Activated CD8-positive, alpha-beta T cell treated with anti-CD3 and anti-CD28 coated beads for 36 hours (primary cell): ENCODE results near the gene OR8B12. TPM values are rescaled to one million over a fixed set of nuclear protein-coding genes. Genes with fewer than 3 reads are reported as not detected.

Experiments
- ATAC-seq: fragments of 200-7000 bp; cut with Tn5 transposase; one replicate; pipeline ENCODE4 v1.10.0; 2021; ENCODE audit warnings: mild to moderate bottlenecking, moderate library complexity
- CTCF ChIA-PET: fragments of 350-600 bp; sonication (Branson Sonifier 250); formaldehyde crosslinking; loops from one replicate; lab custom pipeline; 2021; ENCODE audit warnings: antibody characterized with exemption; lab: Charles Lee
- POLR2A ChIA-PET: fragments of 350-600 bp; sonication (Branson Sonifier 250); formaldehyde crosslinking; loops from one replicate; lab custom pipeline; 2021; ENCODE audit warnings: antibody characterized with exemption; lab: Charles Lee
- DNase-seq: peaks from one replicate; pipeline ENCODE4 v3.0.0-alpha.2; 2020
- H3K27ac Mint-ChIP-seq: one replicate; pipeline ENCODE4 v1.8.0; 2021; ENCODE audit warnings: mild to moderate bottlenecking, mixed read lengths
- H3K27me3 Mint-ChIP-seq: one replicate; pipeline ENCODE4 v1.8.0; 2021; ENCODE audit warnings: mixed read lengths
- H3K36me3 Mint-ChIP-seq: one replicate; pipeline ENCODE4 v1.8.0; 2021; ENCODE audit warnings: low read depth, mixed read lengths
- H3K4me1 Mint-ChIP-seq: one replicate; pipeline ENCODE4 v1.8.0; 2021; ENCODE audit warnings: low read depth, mixed read lengths
- H3K4me3 Mint-ChIP-seq: one replicate; pipeline ENCODE4 v1.8.0; 2021; ENCODE audit warnings: mild to moderate bottlenecking, moderate library complexity, mixed read lengths
- H3K9me3 Mint-ChIP-seq: one replicate; pipeline ENCODE4 v1.8.0; 2021; ENCODE audit warnings: mixed read lengths
- CTCF ChIP-seq: fragments of 200-600 bp; IDR thresholded peaks from one replicate; pipeline ENCODE4 v1.8.0; 2022; ENCODE audit warnings: antibody characterized with exemption, mild to moderate bottlenecking
- intact Hi-C: fragments of 100-400 bp; cut with micrococcal nuclease; formaldehyde crosslinking; loops from one replicate; pipeline ENCODE4 v1.10.0; 2022
- total RNA-seq, 2 experiments: library from RNA; stranded (reverse); gene quantifications; one replicate each; pipeline ENCODE4 v1.2.3, GENCODE V29; 2021

OR8B12 gene
- total RNA-seq, 2 experiments from 2014 or later = not detected

DNA sequence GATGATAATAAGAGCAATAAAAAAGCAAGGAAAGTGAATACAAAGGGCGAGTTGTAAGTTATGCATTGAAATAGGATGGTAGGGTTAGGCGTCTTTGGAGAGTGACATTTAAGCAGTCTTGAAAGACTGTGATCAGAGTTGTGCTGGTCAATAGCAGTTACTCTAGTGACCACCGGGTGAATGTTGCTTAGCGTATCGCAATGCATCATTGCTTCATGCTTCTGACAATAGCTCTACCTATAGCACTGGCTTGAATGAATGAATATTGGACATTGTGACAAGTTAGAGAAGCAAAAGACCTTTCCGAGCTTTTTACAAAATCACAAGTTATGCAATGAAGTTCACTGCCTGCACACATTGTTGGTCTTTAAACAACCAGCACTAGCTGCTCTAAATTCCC lies 7.7 kb upstream of the OR8B12 start:
- intact Hi-C loops = no loop called here
- Mint-ChIP-seq H3K4me1 (no peaks in the 10 kb centered on the region), H3K9me3 (peaks cover 2% of the 10 kb centered on the region), H3K36me3 (no peaks in the 10 kb centered on the region), H3K27ac (no peak overlapping the region), H3K4me3 (no peak overlapping the region), H3K27me3 (peaks cover 9% of the 10 kb centered on the region)
- ChIA-PET POLR2A (no interaction called here), CTCF (interaction anchor here (1.3 to 1.5 kb wide), 2 partner anchors 12 to 135 kb away, joined by 3 to 4 read pairs; no protein-coding TSS in a partner anchor)
- DNase-seq (no peak), ATAC-seq (no peak)
- TF ChIP-seq CTCF = no peak

- Mint-ChIP-seq H3K27me3 (peaks cover 9% of the 10 kb centered on the region), H3K4me3 (no peak overlapping the region), H3K9me3 (no peaks in the 10 kb centered on the region), H3K27ac (no peak overlapping the region), H3K4me1 (no peaks in the 10 kb centered on the region), H3K36me3 (no peaks in the 10 kb centered on the region)
- ATAC-seq = no peak
- no peak for TF ChIP-seq CTCF
- DNase-seq = no peak
- ChIA-PET POLR2A (no interaction called here), CTCF (interaction anchor here (2.1 kb wide), 1 partner anchor 13 kb away, joined by 5 read pairs; no protein-coding TSS in a partner anchor)
- intact Hi-C loops = no loop called here
Measured at GRCh38 chr11:124543145-124543544, 309 bp downstream of the OR8B12 start.

GRCh38 chr11:124541204-124541603 lies 2.2 kb downstream of the OR8B12 start:
- H3K4me3 Mint-ChIP-seq = no peak overlapping the region
- intact Hi-C loops = no loop called here
- H3K27me3 Mint-ChIP-seq = peaks cover 12% of the 10 kb centered on the region
- TF ChIP-seq CTCF = no peak
- no peaks in the 10 kb centered on the region for H3K9me3 Mint-ChIP-seq
- no peak for ATAC-seq
- CTCF ChIA-PET = no interaction called here
- no peaks in the 10 kb centered on the region for H3K36me3 Mint-ChIP-seq
- no peak for DNase-seq
- no peaks in the 10 kb centered on the region for H3K4me1 Mint-ChIP-seq
- no peak overlapping the region for H3K27ac Mint-ChIP-seq
- POLR2A ChIA-PET = no interaction called here

GRCh38 chr11:124538019-124538418 lies 5.4 kb downstream of the OR8B12 start:
- ATAC-seq (no peak), DNase-seq (no peak)
- H3K4me3 Mint-ChIP-seq = no peak overlapping the region
- ChIA-PET POLR2A (no interaction called here), CTCF (no interaction called here)
- no peak for TF ChIP-seq CTCF
- no peaks in the 10 kb centered on the region for H3K4me1 Mint-ChIP-seq
- intact Hi-C loops = no loop called here
- H3K36me3 Mint-ChIP-seq = no peaks in the 10 kb centered on the region
- H3K27me3 Mint-ChIP-seq = peaks cover 14% of the 10 kb centered on the region
- no peak overlapping the region for H3K27ac Mint-ChIP-seq
- no peaks in the 10 kb centered on the region for H3K9me3 Mint-ChIP-seq

DNA sequence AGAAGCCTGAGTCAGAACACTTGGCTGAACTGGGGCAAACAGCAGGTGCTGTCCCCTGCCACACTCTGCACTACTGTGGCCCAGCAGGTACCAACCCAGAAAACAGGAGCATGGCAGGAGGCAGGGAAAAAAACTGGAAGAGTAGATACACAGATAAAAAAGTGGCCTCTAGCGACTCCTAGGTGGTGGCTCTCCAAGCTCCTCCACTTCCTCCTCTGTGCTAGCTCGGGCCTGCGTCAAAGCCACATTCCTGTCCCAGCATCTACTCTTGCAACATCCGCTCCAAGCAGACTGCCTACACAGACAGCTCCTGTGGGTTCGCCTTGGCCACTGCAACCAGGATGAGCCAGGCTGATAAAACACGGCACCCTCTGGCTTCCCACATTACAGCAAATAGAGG lies 6.9 kb downstream of the OR8B12 start:
- no peak for DNase-seq
- no peaks in the 10 kb centered on the region for H3K4me1 Mint-ChIP-seq
- intact Hi-C loops = no loop called here
- H3K36me3 Mint-ChIP-seq = no peaks in the 10 kb centered on the region
- TF ChIP-seq CTCF = no peak
- no peaks in the 10 kb centered on the region for H3K9me3 Mint-ChIP-seq
- no peak for ATAC-seq
- no peak overlapping the region for H3K27ac Mint-ChIP-seq
- no peak overlapping the region for H3K4me3 Mint-ChIP-seq
- peaks cover 13% of the 10 kb centered on the region for H3K27me3 Mint-ChIP-seq
- ChIA-PET CTCF (no interaction called here), POLR2A (no interaction called here)
